Kidney epithelial cell (primary cell): ENCODE data around the gene DIAPH3. TPM values are rescaled to one million over a fixed set of nuclear protein-coding genes. Genes with fewer than 3 reads are reported as not detected.

Experiments used
- DNase-seq: peaks from one replicate; pipeline ENCODE4 v3.0.0-alpha.2; 2010; ENCODE audit warnings: low read depth
- H3K27me3 ChIP-seq: 2 replicates; pipeline ENCODE4 v1.6.0; 2011; ENCODE audit warnings: low read length; ENCODE audit not compliant: control insufficient read depth, insufficient read depth
- H3K36me3 ChIP-seq: 2 replicates; pipeline ENCODE4 v1.5.1; 2011; ENCODE audit warnings: low read length; ENCODE audit not compliant: control insufficient read depth, insufficient read depth
- H3K4me3 ChIP-seq: 2 replicates; pipeline ENCODE4 v1.5.1; 2011; ENCODE audit warnings: low read depth, mild to moderate bottlenecking, control low read depth, low read length
- total RNA-seq: library from RNA; depleted of rRNA; stranded (reverse); fragments of >200 nt; gene quantifications from 2 replicates; pipeline ENCODE4 v1.2.3, GENCODE V29; 2015
- TF ChIP-seq, protein P1 (sequence below): IDR thresholded peaks from 2 replicates; pipeline ENCODE4 v1.5.1; 2011; ENCODE audit warnings: mild to moderate bottlenecking, moderate library complexity, low read length, control low read depth, inconsistent platforms; ENCODE audit not compliant: insufficient read depth, poor library complexity, severe bottlenecking

Gene DIAPH3
- total RNA-seq, 1 donor from 2014 or later: 7.5 TPM

DNA sequence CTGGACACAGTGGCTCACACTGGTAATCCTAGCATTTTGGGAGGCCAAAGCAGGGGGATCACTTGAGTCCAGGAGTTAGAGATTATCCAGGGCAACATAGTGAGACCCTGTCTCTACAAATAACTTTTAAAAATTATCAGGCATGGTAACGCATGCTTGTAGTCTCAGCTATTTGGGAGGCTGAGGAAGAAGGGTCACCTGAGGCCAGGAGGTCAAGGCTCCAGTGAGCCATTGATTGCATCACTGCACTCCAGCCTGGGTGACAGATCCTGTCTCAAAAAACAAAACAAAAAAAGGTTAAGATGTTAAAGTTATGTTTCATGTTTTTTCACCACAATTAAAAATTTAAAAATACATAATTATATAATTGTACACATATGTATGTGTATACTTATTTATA lies 19.2 kb upstream of the DIAPH3 start:
- Histone ChIP-seq H3K4me3 (no peak overlapping the region), H3K36me3 (no peaks in the 10 kb centered on the region), H3K27me3 (no peaks in the 10 kb centered on the region)
- TF ChIP-seq, protein P1, sequence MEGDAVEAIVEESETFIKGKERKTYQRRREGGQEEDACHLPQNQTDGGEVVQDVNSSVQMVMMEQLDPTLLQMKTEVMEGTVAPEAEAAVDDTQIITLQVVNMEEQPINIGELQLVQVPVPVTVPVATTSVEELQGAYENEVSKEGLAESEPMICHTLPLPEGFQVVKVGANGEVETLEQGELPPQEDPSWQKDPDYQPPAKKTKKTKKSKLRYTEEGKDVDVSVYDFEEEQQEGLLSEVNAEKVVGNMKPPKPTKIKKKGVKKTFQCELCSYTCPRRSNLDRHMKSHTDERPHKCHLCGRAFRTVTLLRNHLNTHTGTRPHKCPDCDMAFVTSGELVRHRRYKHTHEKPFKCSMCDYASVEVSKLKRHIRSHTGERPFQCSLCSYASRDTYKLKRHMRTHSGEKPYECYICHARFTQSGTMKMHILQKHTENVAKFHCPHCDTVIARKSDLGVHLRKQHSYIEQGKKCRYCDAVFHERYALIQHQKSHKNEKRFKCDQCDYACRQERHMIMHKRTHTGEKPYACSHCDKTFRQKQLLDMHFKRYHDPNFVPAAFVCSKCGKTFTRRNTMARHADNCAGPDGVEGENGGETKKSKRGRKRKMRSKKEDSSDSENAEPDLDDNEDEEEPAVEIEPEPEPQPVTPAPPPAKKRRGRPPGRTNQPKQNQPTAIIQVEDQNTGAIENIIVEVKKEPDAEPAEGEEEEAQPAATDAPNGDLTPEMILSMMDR: no peak
- DNase-seq: no peak

DNA sequence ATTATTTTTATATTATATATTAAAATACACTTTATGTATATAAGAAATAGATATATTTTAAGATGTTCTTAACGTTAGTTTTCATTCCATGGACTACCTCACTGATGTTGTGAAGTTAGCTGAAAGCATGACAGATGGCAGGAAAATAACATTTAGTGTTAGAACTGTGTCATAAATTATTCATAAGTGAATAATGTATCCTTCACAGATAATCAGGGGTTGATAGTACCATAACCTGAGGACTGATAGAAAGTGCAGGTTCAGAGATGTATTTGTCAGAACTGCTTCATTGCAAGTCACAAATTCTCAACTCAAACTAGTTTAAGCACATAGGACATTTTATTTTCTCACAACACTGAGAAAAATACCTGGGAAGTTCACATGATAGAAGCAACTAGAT lies 14.6 kb upstream of the DIAPH3 start:
- H3K36me3 ChIP-seq: no peaks in the 10 kb centered on the region
- DNase-seq: no peak
- no peak overlapping the region for H3K4me3 ChIP-seq
- TF ChIP-seq, protein P1: no peak
- no peaks in the 10 kb centered on the region for H3K27me3 ChIP-seq

DNA sequence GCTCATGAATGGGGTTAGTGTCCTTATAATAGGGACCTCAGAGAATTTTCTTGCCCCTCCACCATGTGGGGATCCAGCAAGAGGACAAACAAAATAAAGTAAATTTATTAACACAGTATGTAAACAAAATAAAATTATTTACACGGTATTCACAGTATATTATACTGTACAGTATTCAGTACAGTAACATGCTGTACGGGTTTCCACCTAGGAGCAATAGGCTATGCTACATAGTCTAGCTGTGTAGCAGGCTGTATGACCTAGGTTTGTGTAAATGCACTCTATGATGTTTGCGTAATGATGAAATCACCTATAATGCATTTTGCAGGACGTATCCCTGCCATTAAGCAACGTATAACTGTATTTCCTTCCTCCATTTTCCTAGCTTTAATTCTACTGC lies 11.8 kb upstream of the DIAPH3 start:
- DNase-seq: no peak
- Histone ChIP-seq H3K27me3 (no peaks in the 10 kb centered on the region), H3K4me3 (no peak overlapping the region), H3K36me3 (no peaks in the 10 kb centered on the region)
- TF ChIP-seq, protein P1: no peak

DNA sequence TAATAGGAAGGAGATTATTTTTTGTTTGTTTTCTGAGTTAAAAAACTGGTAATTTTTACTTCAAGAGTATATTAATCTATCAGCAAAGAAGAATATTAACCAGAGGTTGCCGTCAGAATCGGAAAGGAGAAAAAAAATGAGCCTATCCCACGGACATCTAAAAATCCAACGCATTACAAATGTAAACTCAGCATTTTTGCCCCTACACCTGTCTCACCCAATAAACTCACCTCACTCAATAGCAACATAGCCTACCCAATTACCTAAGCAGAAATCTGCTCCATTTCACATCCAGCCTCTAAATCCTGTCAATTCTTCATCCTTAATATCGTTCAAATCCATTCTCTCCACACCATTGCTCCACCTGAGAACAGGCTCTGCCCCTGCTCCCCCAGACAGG lies 10.4 kb upstream of the DIAPH3 start:
- TF ChIP-seq, protein P1: no peak
- Histone ChIP-seq H3K36me3 (no peaks in the 10 kb centered on the region), H3K27me3 (no peaks in the 10 kb centered on the region), H3K4me3 (no peak overlapping the region)
- DNase-seq: no peak

DNA sequence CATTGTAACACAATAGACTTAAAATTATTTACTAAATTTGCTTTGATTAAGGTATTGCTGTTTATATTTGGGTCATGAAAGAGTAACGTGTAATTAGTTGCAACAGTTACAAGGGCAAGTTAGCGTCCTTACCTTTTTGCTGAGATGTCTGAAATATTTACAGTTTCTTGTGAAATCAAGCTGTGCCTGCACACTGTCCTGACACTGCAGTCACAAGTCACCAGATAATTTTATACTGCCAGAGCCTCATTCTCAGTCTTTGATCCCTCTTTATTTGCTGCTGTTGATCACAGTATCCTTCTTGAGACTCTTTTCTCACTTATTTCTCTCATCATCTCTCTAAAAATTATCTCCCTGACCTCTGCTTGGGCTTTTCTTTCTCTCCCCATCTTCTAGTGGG lies 8.4 kb upstream of the DIAPH3 start:
- H3K36me3 ChIP-seq: no peaks in the 10 kb centered on the region
- no peaks in the 10 kb centered on the region for H3K27me3 ChIP-seq
- TF ChIP-seq, protein P1: no peak
- DNase-seq: no peak
- no peak overlapping the region for H3K4me3 ChIP-seq

DNA sequence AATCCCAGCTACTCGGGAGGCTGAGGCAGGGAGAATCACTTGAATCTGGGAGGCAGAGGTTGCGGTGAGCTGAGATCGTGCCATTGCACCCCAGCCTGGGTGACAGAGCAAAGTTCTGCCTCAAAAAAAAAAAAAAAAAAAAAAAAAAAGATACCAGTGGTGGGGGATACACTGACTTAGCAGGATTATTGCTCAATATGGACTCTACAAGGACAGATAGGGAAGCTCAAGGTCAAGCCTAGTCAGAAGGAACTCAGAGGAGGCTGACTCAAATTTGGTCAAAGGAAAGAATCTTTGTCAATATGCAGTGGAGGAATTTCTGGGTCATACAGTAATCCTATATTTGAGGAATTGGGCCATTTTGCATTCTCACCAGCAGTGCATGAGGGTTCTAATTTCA lies 6.7 kb upstream of the DIAPH3 start:
- no peaks in the 10 kb centered on the region for H3K27me3 ChIP-seq
- no peak for DNase-seq
- TF ChIP-seq, protein P1: no peak
- H3K36me3 ChIP-seq: no peaks in the 10 kb centered on the region
- no peak overlapping the region for H3K4me3 ChIP-seq
